Omental fat pad (tissue), 4 donors: Measurements from ENCODE around the gene TOM1. TPM values are rescaled to one million over a fixed set of nuclear protein-coding genes. Genes with fewer than 3 reads are reported as not detected.

ENCODE experiments used
- ATAC-seq: fragments of 150-250 bp; one replicate; pipeline ENCODE4 v1.9.1; 2016; ENCODE audit warnings: mild to moderate bottlenecking, moderate library complexity; ENCODE audit not compliant: low FRiP score
- DNase-seq: peaks from one replicate; pipeline ENCODE4 v3.0.0-alpha.2; 2019; ENCODE audit warnings: low spot score
- CTCF ChIP-seq, 3 donors: fragments of 450-650 bp; IDR thresholded peaks; one replicate each; pipeline ENCODE4 v1.5.1; 2016 to 2017; ENCODE audit warnings: antibody characterized with exemption in 3 of 3, mild to moderate bottlenecking in 3 of 3, moderate library complexity in 2 of 3
- total RNA-seq, 4 donors: library from RNA; depleted of rRNA; stranded (reverse); fragments of >200 nt; gene quantifications; one replicate each; pipeline ENCODE4 v1.1.0, GENCODE V29; 2016

Gene TOM1
- total RNA-seq, 4 donors from 2014 or later: 65.6 to 109 (median 93.2) TPM

DNA sequence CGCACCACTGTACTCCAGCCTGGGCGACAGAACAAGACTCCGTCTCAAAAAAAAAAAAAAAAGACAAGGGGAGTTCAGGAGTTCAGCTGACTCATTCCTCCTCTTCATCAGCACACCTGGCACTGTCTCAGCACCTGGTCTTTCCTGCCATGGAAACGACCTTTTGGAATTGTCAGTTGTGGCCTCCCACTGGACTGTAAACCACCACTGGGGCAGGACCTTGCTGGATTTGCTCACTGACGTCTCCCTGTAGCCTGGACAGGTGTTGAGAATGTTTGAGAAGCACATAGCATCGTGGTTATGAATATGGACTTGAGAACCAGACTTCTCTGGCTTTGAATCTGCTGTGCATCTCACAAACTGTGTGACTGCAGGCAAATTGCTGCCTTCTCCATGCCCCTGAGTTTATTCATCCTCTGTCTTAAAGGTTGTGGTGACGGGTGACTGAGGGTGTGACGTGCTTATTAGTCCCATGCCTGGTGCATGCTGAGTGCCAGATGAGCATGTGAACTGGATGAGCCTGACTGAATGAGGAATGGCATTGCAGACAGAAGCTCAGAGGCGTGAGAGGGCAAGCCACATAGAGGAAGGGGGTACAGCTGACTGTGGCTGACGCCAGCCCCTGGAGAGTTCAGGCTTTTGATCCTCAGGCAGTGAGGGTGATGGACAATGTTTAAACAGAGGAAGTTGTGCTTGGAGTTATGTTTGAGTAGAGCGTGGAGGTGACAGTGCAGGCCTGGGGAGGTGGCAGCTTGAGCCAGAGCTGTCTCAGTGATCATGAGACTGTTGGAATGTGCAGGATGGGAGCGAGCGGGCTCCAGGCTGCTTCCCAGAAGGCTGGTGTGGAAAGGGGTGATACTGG lies 12.7 kb downstream of the TOM1 start:
- DNase-seq (no peak), ATAC-seq (no peak)
- TF ChIP-seq CTCF (IDR thresholded peaks at IDR 0.05): no peak

DNA sequence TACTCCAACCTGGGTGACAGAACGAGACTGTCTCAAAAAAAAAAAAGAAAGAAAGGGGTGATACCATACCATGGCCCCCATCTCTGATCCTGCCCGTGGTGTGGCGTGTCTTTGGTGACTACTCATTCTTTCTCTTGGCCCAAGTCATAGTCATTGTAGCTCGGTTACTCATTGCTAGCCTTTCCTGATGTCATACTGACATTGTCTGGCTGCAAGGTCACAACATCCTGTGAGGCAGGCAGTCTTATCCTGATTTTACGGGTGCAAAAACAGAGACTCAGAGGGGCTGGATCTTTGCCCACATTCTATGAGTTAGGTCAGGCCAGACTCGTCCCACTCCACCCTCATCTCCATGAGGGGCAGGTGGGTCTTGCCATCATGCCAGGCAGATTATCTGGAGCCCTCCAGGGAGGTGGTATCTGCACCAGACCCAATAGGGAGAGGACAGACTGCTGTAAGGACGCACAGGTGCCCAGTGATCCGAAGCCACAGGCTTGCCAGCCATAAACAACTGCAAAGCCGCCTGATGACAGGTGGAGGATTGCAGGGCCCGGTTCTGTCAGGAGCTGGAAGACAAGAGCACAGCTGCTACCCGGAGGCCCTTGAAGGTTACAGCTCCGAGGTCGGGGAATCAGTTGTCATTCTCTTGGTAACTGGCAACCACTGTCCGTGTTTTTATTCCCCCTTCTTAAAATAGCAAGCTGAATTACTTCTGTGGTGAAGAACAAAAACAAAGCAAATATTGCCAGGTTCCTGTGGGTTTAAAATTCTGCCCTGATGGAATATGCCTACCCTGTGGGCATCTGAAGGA lies 13.8 kb downstream of the TOM1 start:
- no peak for TF ChIP-seq CTCF (IDR thresholded peaks at IDR 0.05)
- no peak for DNase-seq
- peak; percentile 35 for ATAC-seq

DNA sequence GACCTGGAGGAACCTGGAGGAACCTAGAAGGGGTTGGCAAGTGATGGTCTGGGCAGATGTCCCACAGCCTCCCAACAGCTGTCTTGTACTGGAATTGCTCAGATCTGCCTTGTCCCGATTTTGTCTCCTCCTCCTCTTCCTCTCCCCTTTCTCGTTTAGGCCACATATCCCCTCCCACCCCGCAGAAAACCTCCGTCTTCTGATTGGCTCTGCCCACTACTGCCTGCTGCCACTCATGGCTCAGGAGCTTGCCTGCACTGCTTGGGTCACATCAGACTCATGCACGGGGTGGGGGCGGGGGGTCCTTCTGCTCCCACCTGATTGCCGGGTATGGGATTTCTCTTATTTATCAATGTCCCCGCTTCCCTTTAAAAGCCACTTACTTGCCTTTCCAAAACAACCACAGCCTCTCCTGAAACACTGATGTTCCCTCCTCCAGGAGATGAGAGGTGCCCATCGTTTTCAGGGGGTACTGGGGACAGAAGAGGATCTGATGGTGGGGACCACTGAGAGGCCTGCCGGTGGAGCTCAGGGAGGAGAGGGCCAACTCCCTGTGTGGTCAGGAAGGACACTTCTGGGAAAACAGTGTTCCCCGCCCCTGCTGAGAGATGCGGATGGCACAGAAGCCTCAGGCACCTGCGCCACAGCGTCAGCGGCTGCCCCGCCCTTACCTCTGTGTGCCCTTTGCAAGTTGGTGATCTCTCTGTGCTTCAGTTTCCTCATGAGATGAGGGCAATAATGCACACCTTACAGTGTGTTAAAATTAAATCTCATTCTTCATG lies 14.7 kb downstream of the TOM1 start:
- ATAC-seq (no peak), DNase-seq (no peak)
- no peak for TF ChIP-seq CTCF (IDR thresholded peaks at IDR 0.05)

DNA sequence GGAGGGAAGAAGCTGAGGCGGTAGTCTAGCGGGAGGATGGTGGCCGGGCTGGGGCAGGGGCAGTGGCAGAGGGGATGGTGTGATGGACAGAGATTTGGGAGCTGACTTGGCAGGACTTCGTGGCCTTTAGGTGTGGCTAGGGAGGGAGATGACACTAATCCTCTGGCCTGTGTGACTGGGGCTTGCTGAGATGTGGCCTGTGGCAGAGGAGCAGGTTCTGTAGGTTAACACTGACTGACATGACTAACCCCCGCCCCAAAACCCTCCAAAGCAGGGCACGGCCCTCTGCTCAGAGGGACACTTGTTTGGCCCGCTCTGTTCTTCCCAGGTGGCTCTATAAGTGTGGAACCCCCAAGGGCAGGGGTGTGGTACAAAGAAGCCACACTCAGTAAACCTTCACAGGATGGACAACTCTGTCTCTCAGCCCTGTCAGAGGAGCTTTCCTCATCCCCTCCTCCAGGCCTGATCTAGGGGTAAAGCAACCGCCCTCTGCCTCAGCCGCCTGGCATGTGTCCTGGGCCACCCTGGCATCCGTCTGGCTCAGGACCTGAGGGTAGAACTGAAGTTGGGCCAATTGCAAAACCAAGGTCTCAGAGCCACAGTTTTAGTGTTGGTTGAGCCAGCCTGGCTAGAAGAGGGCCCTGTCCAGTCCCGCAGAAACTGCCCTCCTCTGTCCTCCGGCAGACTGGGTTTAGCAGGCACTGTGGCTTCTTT lies 15.6 kb downstream of the TOM1 start:
- DNase-seq: no peak
- no peak for TF ChIP-seq CTCF (IDR thresholded peaks at IDR 0.05)
- no peak for ATAC-seq

DNA sequence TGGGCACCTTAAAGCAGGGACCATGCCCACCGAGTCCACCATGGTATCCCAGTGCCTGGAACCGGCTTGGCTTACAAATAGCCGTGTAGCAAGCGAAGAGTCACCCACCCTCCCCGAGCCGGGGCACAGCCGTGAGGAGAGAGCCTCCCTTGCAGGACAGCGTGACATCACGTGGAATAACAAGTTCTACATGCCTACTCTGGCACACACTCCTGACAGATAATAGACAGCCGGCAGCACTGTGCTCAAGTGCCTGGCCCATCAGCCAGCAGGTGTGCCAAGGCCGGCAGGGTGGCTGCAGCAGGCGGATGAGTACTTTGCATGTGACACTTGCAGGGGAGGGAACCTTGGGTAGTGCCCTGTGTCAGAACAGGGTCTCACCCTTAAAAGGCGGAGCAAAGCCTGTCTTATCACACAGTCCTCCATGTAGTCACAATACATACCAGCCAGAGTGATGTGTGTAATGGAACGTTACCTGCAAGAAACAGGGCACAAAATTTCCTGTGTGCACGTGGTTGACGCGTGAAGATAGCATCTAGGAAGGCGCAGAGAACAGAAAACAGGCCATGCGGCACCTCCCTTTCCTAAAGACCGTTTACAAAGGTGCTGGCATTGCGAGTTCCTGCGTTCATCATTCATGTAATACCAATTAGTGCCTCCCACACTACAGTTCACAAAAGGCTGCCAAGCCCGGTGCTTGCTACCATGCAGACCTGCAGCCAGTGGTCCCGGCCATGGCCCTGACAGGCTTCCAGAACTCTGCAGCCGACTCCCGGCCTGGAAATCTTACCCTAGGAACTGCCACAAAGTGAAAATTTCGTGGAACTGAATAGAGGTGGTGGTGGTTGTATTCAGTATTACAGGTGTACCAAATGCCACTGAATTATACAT lies 16.4 kb downstream of the TOM1 start:
- DNase-seq (no peak), ATAC-seq (no peak)
- TF ChIP-seq CTCF (IDR thresholded peaks at IDR 0.05): no peak
